Heart right ventricle (tissue), 16 donors: Measurements from ENCODE around the gene FAM227B. TPM values are rescaled to one million over a fixed set of nuclear protein-coding genes. Genes with fewer than 3 reads are reported as not detected.
A peak's percentile ranks its signal among the peaks of the same experiment; 100 is the strongest.

Source experiments
- ATAC-seq, 8 donors: fragments of 200-7000 bp; cut with Tn5 transposase; one replicate each; pipeline ENCODE4 v1.9.1; 2020; ENCODE audit warnings: mild to moderate bottlenecking in 8 of 8, moderate library complexity in 8 of 8, moderate number of reproducible peaks in 1 of 8
- DNase-seq, 2 donors: peaks; one replicate each; pipeline ENCODE4 v3.0.0-alpha.2; 2020
- H3K27ac ChIP-seq, 10 donors: fragments of 200-600 bp; sonication (generic) in 2 of 10; one replicate each; pipeline versions ENCODE4 v1.5.0 to v1.8.0; 2020 to 2022; ENCODE audit warnings: mild to moderate bottlenecking in 3 of 10
- H3K27me3 ChIP-seq, 7 donors: fragments of 200-600 bp; one replicate each; pipeline ENCODE4 v1.8.0; 2021 to 2022; ENCODE audit warnings: mild to moderate bottlenecking in 2 of 7
- H3K36me3 ChIP-seq, 9 donors: fragments of 200-600 bp; sonication (generic) in 1 of 9; one replicate each; pipeline versions ENCODE4 v1.5.0 to v1.8.0; 2020 to 2022; ENCODE audit warnings: mild to moderate bottlenecking in 2 of 9
- H3K4me1 ChIP-seq, 9 donors: fragments of 200-600 bp; sonication (generic) in 1 of 9; one replicate each; pipeline versions ENCODE4 v1.5.0 to v1.8.0; 2020 to 2022; ENCODE audit warnings: mild to moderate bottlenecking in 4 of 9
- H3K4me3 ChIP-seq, 10 donors: fragments of 200-600 bp; sonication (generic) in 2 of 10; one replicate each; pipeline versions ENCODE4 v1.5.0 to v1.8.0; 2020 to 2022; ENCODE audit warnings: mild to moderate bottlenecking in 7 of 10, moderate library complexity in 2 of 10
- H3K9me3 ChIP-seq, 11 donors: fragments of 200-600 bp in 10 of 11; sonication (generic) in 2 of 11; one replicate each; pipeline versions ENCODE4 v1.5.0 to v1.8.0; 2013 to 2022; ENCODE audit warnings: mild to moderate bottlenecking in 2 of 11, control low read depth in 1 of 11, moderate library complexity in 1 of 11
- WGBS, 2 donors: extraction: QIAGEN DNeasy Blood & Tissue Kit; methylation state at CpG; one replicate each; pipeline ENCODE4 v1.1.7; 2013; ENCODE audit warnings: inconsistent platforms in 1 of 2; 5-methylcytosine and 5-hydroxymethylcytosine counted together
- intact Hi-C, 10 donors: fragments of 100-400 bp; cut with DNase I; formaldehyde crosslinking; loops; one replicate each; pipeline versions ENCODE4 v1.11.1 to v1.14.2; 2022
- polyA plus RNA-seq, 2 donors: library from polyadenylated mRNA; stranded (reverse); fragments of 200-250 nt; gene quantifications; one replicate each; pipeline ENCODE4 v1.2.3, GENCODE V29; 2013
- total RNA-seq, 10 donors: library from RNA; stranded (reverse); fragmentation: NEBNext Ultra II Directional in 3 of 10; extraction: Animal tissue kit (Norgen Biotek cat#: 25700) in 3 of 10; gene quantifications; one replicate each; pipeline versions ENCODE4 v1.2.1 to v1.2.4, GENCODE V29; 2021 to 2023
- TF ChIP-seq, protein P1 (sequence below), 9 donors: fragments of 200-600 bp; sonication (generic) in 2 of 9; IDR thresholded peaks; one replicate each; pipeline versions ENCODE4 v1.5.0 to v1.8.0; 2021 to 2022; ENCODE audit warnings: antibody characterized with exemption in 9 of 9, mild to moderate bottlenecking in 5 of 9, moderate library complexity in 1 of 9
- donor health status: Arrhythmogenic right ventricular cardiomyopathy.
- donor health status: ischemic (EF 13 %, LVEDD 7.1; RV severe dilation, severe dysfunction).
- donor health status: healthy with polysubstance abuse.
- donor health status: DM: no; HTN: yes; CAD: no.
- donor health status: DM: no; HTN: no; CAD: no.
- donor health status: ischemic (EF 25% LVEDD 6.9; RV normal size, moderate dysfunction).
- donor health status: ischemic (EF 25% LVEDD 5.7; RV mildly dilated, moderate dysfunction).
- donor health status: healthy.
- donor health status: DM: yes; HTN: yes; CAD: no.
- donor health status: Ischemic cardiomyopathy.
- donor health status: ischemic (EF 35%, LVEDD 5.7; RV mildly dilated, moderate dysfunction).
- donor health status: nonischemic (EF 11% LVEDD 7.7; RV severe dilation, severe dysfunction).
- donor health status: DM: yes; HTN: yes; CAD: no.
- donor health status: PGD.
- donor health status: ischemic (EF 29% LVEDD 5.4; RV normal size, mild dysfunction).
- donor health status: nonischemic (EF 23%, LVEDD 6.1; RV moderate dilation, normal function).

The FAM227B gene
- total and polyA plus RNA-seq, 12 donors, result 5.1 to 22.8 (median 14.4) TPM

DNA sequence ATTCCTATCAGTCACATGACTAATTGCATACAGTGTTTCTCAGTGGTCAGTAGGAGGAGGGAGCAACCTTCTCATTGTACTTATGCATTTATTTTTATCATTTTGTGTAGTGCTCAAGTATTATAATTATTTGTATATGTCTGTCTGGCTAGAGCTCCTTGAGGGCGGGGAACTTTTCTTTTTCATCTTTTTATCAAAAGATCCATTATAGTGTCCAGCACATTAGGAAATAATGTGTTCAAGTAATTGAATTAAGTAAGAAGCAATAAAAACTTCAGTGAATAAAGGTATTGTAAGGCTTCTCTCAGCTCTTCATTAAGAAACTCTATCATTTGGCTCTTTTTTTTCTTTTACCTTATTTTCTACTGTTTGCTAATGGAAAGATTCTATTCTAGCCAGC is 178.8 kb downstream of the FAM227B start:
- DNase-seq (no peak), ATAC-seq (no peak)
- no peak overlapping the region for H3K27ac ChIP-seq
- TF ChIP-seq, protein P1, sequence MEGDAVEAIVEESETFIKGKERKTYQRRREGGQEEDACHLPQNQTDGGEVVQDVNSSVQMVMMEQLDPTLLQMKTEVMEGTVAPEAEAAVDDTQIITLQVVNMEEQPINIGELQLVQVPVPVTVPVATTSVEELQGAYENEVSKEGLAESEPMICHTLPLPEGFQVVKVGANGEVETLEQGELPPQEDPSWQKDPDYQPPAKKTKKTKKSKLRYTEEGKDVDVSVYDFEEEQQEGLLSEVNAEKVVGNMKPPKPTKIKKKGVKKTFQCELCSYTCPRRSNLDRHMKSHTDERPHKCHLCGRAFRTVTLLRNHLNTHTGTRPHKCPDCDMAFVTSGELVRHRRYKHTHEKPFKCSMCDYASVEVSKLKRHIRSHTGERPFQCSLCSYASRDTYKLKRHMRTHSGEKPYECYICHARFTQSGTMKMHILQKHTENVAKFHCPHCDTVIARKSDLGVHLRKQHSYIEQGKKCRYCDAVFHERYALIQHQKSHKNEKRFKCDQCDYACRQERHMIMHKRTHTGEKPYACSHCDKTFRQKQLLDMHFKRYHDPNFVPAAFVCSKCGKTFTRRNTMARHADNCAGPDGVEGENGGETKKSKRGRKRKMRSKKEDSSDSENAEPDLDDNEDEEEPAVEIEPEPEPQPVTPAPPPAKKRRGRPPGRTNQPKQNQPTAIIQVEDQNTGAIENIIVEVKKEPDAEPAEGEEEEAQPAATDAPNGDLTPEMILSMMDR (IDR thresholded peaks at IDR 0.05), result no peak
- 92 to 94% methylated on average over 1 of the region's 1 CpG for WGBS, 2 donors
- no peaks in the 10 kb centered on the region for H3K9me3 ChIP-seq
- no peaks in the 10 kb centered on the region for H3K27me3 ChIP-seq
- no peak overlapping the region for H3K4me3 ChIP-seq
- peaks cover 0 to 39% (median 26%) of the 10 kb centered on the region in 9 donors for H3K4me1 ChIP-seq
- intact Hi-C loops, result no loop called here
- H3K36me3 ChIP-seq, result no peaks in the 10 kb centered on the region

DNA sequence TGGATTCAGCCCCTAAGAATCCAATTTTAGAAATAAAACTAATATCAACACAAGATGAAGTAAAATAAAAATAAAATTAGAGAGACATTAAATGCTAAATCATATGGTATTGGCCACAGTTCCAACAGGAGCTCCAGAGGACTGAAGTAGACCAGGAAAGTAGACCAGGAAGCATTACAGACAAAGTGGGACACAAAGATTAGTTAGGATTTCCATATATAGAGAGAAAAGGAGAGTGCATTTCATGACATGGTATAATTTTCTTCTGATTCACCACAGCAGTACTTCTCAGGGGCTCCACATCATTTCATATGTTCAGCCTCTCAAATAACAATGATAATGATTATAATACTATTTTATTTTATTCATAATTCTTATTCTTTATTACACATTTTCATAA is 179.3 kb downstream of the FAM227B start:
- H3K27ac ChIP-seq, result no peak overlapping the region
- DNase-seq, result no peak
- H3K4me1 ChIP-seq, result peaks cover 0 to 39% (median 28%) of the 10 kb centered on the region in 9 donors
- no peak overlapping the region for H3K4me3 ChIP-seq
- intact Hi-C loops, result no loop called here
- H3K9me3 ChIP-seq, result no peaks in the 10 kb centered on the region
- TF ChIP-seq, protein P1 (IDR thresholded peaks at IDR 0.05), result no peak
- ATAC-seq, result no peak
- no peaks in the 10 kb centered on the region for H3K27me3 ChIP-seq
- H3K36me3 ChIP-seq, result no peaks in the 10 kb centered on the region

DNA sequence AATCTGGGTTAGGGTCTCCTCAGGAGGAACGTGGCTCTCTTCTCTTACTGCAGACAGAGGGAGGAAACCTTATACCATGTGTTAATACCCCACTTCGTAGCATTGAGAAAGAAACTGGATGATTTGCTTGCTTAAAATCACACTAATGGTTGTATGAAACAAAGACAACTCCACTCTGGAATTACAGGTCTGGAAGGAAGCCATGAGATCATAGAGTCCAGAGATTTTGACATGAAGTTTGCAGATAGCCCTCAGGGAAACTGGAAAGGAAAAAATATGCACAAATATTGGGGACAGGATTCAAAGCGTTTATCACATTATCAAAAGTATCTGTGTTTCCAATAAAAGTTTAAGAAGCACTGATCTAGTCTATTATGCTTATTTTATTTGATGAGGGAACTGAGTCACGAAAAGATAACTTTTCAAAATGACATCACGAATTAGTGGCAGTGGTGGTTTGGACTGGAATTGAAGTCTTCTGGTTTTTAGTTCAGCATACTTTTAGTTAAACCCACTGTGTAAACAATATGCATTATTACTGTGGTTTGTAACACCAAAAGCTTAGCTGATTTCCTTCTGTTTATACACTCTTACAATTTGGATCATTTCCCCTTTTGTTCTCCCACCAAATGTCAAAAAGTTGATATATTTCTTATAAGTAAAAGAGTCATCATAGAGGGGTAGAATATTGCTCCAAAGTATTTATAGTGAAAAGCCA is 180.8 kb downstream of the FAM227B start:
- peak in 2 of 8 donors; percentile 9 to 18 for ATAC-seq
- Histone ChIP-seq H3K36me3 (no peaks in the 10 kb centered on the region), H3K9me3 (no peaks in the 10 kb centered on the region), H3K27me3 (no peaks in the 10 kb centered on the region), H3K4me3 (no peak overlapping the region), H3K27ac (peak overlapping the region in 8 of 10 donors; percentile 5 to 69 (median 64)), H3K4me1 (peaks cover 0 to 51% (median 42%) of the 10 kb centered on the region in 9 donors)
- WGBS, 2 donors, result 68 to 71% methylated on average over 5 of the region's 5 CpGs
- intact Hi-C loops, result loop anchor here in 1 of 10 donors (10.0 kb wide), 1 partner anchor 455 kb away; no protein-coding TSS in a partner anchor
- DNase-seq, result no peak
- TF ChIP-seq, protein P1 (IDR thresholded peaks at IDR 0.05), result no peak

DNA sequence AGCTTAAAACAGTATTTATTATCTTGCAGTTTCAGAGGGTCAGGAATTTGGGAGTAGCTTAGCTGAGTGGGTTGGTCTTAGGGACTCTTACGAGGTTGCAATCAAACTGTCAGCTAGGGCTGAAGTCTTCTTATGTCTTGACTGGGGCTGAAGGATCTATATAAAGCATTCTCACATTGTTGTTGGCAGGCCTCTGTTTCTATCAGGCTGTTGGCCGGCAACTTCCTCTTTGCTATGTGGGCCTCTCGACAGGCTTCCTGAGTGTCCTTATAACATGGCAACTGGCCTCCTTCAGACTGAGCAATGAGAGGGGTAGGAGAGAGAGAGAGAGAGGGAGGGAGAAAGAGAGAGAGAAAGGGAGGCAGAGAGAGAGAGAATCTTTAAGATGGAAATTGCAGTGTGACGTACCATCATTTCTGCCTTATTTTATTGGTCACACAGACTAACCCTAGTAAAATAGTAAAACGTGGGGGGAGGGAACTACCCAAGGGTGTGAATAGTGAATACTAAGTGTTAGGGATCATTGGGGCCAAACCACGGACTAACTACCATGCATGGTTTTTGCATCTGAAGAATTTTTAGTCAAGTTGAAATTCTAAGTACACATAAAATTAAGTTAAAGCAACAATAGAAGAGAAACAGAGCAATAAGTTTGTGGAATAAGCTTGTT is 181.5 kb downstream of the FAM227B start:
- DNase-seq (peak; percentile 16 to 31), ATAC-seq (peak; percentile 71 to 97 (median 89))
- Histone ChIP-seq H3K36me3 (no peaks in the 10 kb centered on the region), H3K4me1 (peaks cover 0 to 59% (median 42%) of the 10 kb centered on the region in 9 donors), H3K27ac (peak overlapping the region in 9 of 10 donors; percentile 5 to 69 (median 64)), H3K4me3 (peak overlapping the region in 1 of 10 donors; percentile 3), H3K9me3 (no peaks in the 10 kb centered on the region), H3K27me3 (no peaks in the 10 kb centered on the region)
- TF ChIP-seq, protein P1 (IDR thresholded peaks at IDR 0.05), result no peak
- WGBS, 2 donors, result 22 to 36% methylated on average over 6 of the region's 6 CpGs
- intact Hi-C loops, result loop anchor here in 1 of 10 donors (10.0 kb wide), 1 partner anchor 454 kb away; no protein-coding TSS in a partner anchor
